HCT116 (cell line): ENCODE results near the gene DAO. TPM values are rescaled to one million over a fixed set of nuclear protein-coding genes. Genes with fewer than 3 reads are reported as not detected.

Experiments
- ATAC-seq: fragments of 200-7000 bp; cut with Tn5 transposase; 2 replicates; pipeline ENCODE4 v1.9.1; 2020; ENCODE audit warnings: mild to moderate bottlenecking, moderate library complexity
- BruUV-seq: library from RNA; stranded (reverse); fragments of 400-500 nt; replicated peaks from 2 replicates; lab custom pipeline; 2021; lab: Mats Ljungman, UMichigan
- CTCF ChIA-PET: fragments of 300-600 bp; sonication (Branson Sonifier 250); formaldehyde crosslinking; loops from one replicate; lab custom pipeline; 2021; ENCODE audit warnings: antibody characterized with exemption; lab: Charles Lee
- POLR2A ChIA-PET: fragments of 300-600, 350-600 bp; sonication (Branson Sonifier 250); formaldehyde crosslinking; loops from one replicate; lab custom pipeline; 2021; ENCODE audit warnings: antibody characterized with exemption; lab: Charles Lee
- RAD21 ChIA-PET, 2 experiments: fragments of 300-600 bp; sonication (Branson Sonifier 250); formaldehyde crosslinking; loops; one replicate each; lab custom pipeline; 2023; ENCODE audit warnings: low total read pairs in 2 of 2; ENCODE audit not compliant: uncharacterized antibody in 2 of 2, unreplicated experiment in 2 of 2, low non-redundant PET in 1 of 2; lab: Charles Lee
- DNase-seq: peaks from one replicate; pipeline ENCODE4 v3.0.0-alpha.2; 2010; ENCODE audit warnings: low read depth, low spot score
- H2AFZ ChIP-seq: fragments of 200-600 bp; shearing (Covaris generic), sonication (generic); 2 replicates; pipeline ENCODE4 v1.6.1; 2017; ENCODE audit warnings: low read depth, mixed run types, mixed read lengths, antibody characterized with exemption, low read length; ENCODE audit not compliant: poor library complexity, severe bottlenecking
- H3K27ac ChIP-seq: 2 replicates; pipeline ENCODE4 v1.5.1; 2012; ENCODE audit warnings: low read depth, low read length
- H3K27me3 ChIP-seq: fragments of 200-600 bp; sonication (generic); 2 replicates; pipeline ENCODE4 v1.6.1; 2016; ENCODE audit warnings: mixed run types, low read length, mixed read lengths; ENCODE audit not compliant: insufficient read depth
- H3K36me3 ChIP-seq, 2 experiments: fragments of 200-500 bp in 1 of 2; fragments of 200-600 bp in 1 of 2; sonication (Bioruptor generic) in 1 of 2; sonication (generic) in 1 of 2; 2 replicates each; pipeline versions ENCODE4 v1.5.1 to v1.6.1; 2014 to 2016; ENCODE audit warnings: low read length in 2 of 2, inconsistent platforms in 1 of 2, mixed read lengths in 1 of 2, mixed run types in 1 of 2; ENCODE audit not compliant: insufficient read depth in 2 of 2, control insufficient read depth in 1 of 2
- H3K4me1 ChIP-seq, 2 experiments: fragments of 200-600 bp in 1 of 2; sonication (generic) in 1 of 2; 2 replicates each; pipeline versions ENCODE4 v1.5.1 to v1.6.1; 2012 to 2017; ENCODE audit warnings: low read length in 2 of 2, inconsistent platforms in 1 of 2, mild to moderate bottlenecking in 1 of 2, mixed read lengths in 1 of 2, mixed run types in 1 of 2, moderate library complexity in 1 of 2; ENCODE audit not compliant: insufficient read depth in 2 of 2, control insufficient read depth in 1 of 2
- H3K4me2 ChIP-seq: fragments of 200-600 bp; sonication (generic); 2 replicates; pipeline ENCODE4 v1.6.1; 2017; ENCODE audit warnings: mixed run types, low read length, mixed read lengths
- H3K4me3 ChIP-seq, 2 experiments: fragments of 200-600 bp in 1 of 2; sonication (generic) in 1 of 2; replicated peaks in 1 of 2; 2 replicates each; pipeline ENCODE4 v1.5.1; 2011 to 2016; ENCODE audit warnings: low read length in 2 of 2, control low read depth in 1 of 2, low read depth in 1 of 2, mild to moderate bottlenecking in 1 of 2, mixed read lengths in 1 of 2, mixed run types in 1 of 2
- H3K79me2 ChIP-seq: fragments of 200-600 bp; sonication (generic); 2 replicates; pipeline ENCODE4 v1.6.1; 2017; ENCODE audit warnings: mild to moderate bottlenecking, mixed run types, low read length, moderate library complexity, mixed read lengths; ENCODE audit not compliant: insufficient read depth
- H3K9ac ChIP-seq: fragments of 200-600 bp; sonication (generic); 2 replicates; pipeline ENCODE4 v1.6.1; 2016; ENCODE audit warnings: low read length, mixed read lengths
- H3K9me2 ChIP-seq: fragments of 200-600 bp; sonication (generic), shearing (Covaris generic); 2 replicates; pipeline ENCODE4 v1.6.1; 2017; ENCODE audit warnings: mixed run types, mild to moderate bottlenecking, moderate library complexity; ENCODE audit not compliant: insufficient read depth
- H3K9me3 ChIP-seq, 2 experiments: fragments of 200-500 bp in 1 of 2; fragments of 200-600 bp in 1 of 2; sonication (Bioruptor generic) in 1 of 2; sonication (generic) in 1 of 2; 2 replicates each; pipeline ENCODE4 v1.6.1; 2014 to 2017; ENCODE audit warnings: low read length in 2 of 2, mixed read lengths in 2 of 2, inconsistent platforms in 1 of 2, low read depth in 1 of 2, mild to moderate bottlenecking in 1 of 2, mixed run types in 1 of 2, moderate library complexity in 1 of 2; ENCODE audit not compliant: control insufficient read depth in 1 of 2, insufficient read depth in 1 of 2
- H4K20me1 ChIP-seq: fragments of 200-600 bp; sonication (generic), shearing (Covaris generic); 2 replicates; pipeline ENCODE4 v1.6.1; 2017; ENCODE audit warnings: mixed run types, mild to moderate bottlenecking, moderate library complexity; ENCODE audit not compliant: insufficient read depth
- CBX3 ChIP-seq: IDR thresholded peaks from 2 replicates; pipeline ENCODE4 v1.6.1; 2012; ENCODE audit warnings: low read depth
- CEBPB ChIP-seq: IDR thresholded peaks from 2 replicates; pipeline ENCODE4 v1.6.1; 2012; ENCODE audit warnings: low read depth
- EGR1 ChIP-seq: IDR thresholded peaks from 2 replicates; pipeline ENCODE4 v1.6.1; 2012; ENCODE audit warnings: low read depth
- EZH2phosphoT487 ChIP-seq: fragments of 200-600 bp; IDR thresholded peaks from 2 replicates; pipeline ENCODE4 v1.6.1; 2018; ENCODE audit warnings: antibody characterized with exemption, borderline replicate concordance
- FOSL1 ChIP-seq: IDR thresholded peaks from 2 replicates; pipeline ENCODE4 v1.6.1; 2012; ENCODE audit warnings: low read depth
- JUND ChIP-seq: IDR thresholded peaks from 2 replicates; pipeline ENCODE4 v1.6.1; 2012
- POLR2A ChIP-seq: IDR thresholded peaks from 2 replicates; pipeline ENCODE4 v1.7.0; 2011; ENCODE audit warnings: borderline replicate concordance; ENCODE audit not compliant: insufficient read depth, insufficient read length; ENCODE audit errors: extremely low read depth
- POLR2AphosphoS5 ChIP-seq: IDR thresholded peaks from 2 replicates; pipeline ENCODE4 v1.6.1; 2011; ENCODE audit warnings: mild to moderate bottlenecking, low read depth, low read length, moderate library complexity
- RAD21 ChIP-seq: IDR thresholded peaks from 2 replicates; pipeline ENCODE4 v1.6.1; 2012; ENCODE audit warnings: low read depth, mild to moderate bottlenecking
- SIN3A ChIP-seq: IDR thresholded peaks from 2 replicates; pipeline ENCODE4 v1.6.1; 2012; ENCODE audit warnings: low read depth
- TCF7L2 ChIP-seq: IDR thresholded peaks from 2 replicates; pipeline ENCODE4 v1.7.0; 2011; ENCODE audit warnings: borderline replicate concordance, inconsistent platforms; ENCODE audit not compliant: insufficient read depth, insufficient read length; ENCODE audit errors: extremely low read depth
- YY1 ChIP-seq: IDR thresholded peaks from 2 replicates; pipeline ENCODE4 v1.6.1; 2011; ENCODE audit warnings: low read length, low read depth, moderate library complexity, mild to moderate bottlenecking; ENCODE audit not compliant: insufficient replicate concordance; ENCODE audit errors: extremely low read depth
- intact Hi-C: fragments of 100-400 bp; cut with micrococcal nuclease; formaldehyde crosslinking; loops from 2 replicates; pipeline ENCODE4 v1.10.0; 2022
- total RNA-seq: library from RNA; stranded (reverse); gene quantifications from one replicate; pipeline ENCODE4 v1.2.1, GENCODE V29; 2021; ENCODE audit not compliant: unreplicated experiment
- TF ChIP-seq, protein P1 (sequence below): IDR thresholded peaks from 2 replicates; pipeline ENCODE4 v1.6.1; 2011; ENCODE audit warnings: mild to moderate bottlenecking, low read length, moderate library complexity; ENCODE audit not compliant: insufficient replicate concordance; ENCODE audit errors: extremely low read depth
- TF ChIP-seq, protein P2 (sequence below), 3 experiments: fragments of 200-600 bp in 1 of 3; sonication (generic) in 1 of 3; IDR thresholded peaks in 2 of 3; conservative IDR thresholded peaks in 1 of 3; 2 replicates each; pipeline ENCODE4 v1.5.1; 2012 to 2017; ENCODE audit warnings: low read depth in 2 of 3, low read length in 2 of 3, antibody characterized with exemption in 1 of 3, borderline replicate concordance in 1 of 3, control low read depth in 1 of 3, mild to moderate bottlenecking in 1 of 3, mixed read lengths in 1 of 3, mixed run types in 1 of 3, moderate library complexity in 1 of 3; ENCODE audit not compliant: insufficient read depth in 1 of 3
- TF ChIP-seq, protein P3 (sequence below): IDR thresholded peaks from 2 replicates; pipeline ENCODE4 v1.6.1; 2012
- TF ChIP-seq, protein P4 (sequence below): IDR thresholded peaks from 2 replicates; pipeline ENCODE4 v1.6.1; 2012; ENCODE audit warnings: low read depth

The DAO gene
- total RNA-seq, 1 experiment from 2014 or later = not detected

DNA sequence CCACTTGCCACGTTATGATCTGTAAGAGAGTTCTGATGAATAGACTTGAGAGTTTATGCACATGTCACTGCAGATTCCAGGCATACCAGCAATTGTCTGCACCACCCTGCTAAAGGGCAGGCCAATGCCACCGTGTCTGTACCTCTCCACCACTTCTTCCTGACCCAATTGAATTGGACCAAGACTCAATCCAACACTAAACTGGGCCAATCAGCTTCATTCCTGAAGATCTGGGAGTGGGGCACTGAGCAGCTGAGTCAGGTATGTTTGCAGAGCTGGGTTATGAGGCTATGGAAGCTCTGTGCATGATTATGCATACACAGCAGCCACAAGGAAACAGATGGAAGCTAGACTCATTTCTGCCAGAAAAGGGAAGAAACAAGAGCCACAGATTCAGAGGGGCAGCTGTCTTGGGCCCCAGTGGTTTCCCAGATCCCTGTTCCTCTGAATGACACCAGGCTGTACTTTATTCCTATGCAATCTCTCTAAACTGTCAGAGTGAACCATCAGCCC lies 28.0 kb downstream of the DAO start:
- H3K9me2 ChIP-seq = no peaks in the 10 kb centered on the region
- no peak overlapping the region for H3K4me2 ChIP-seq
- ATAC-seq = peak; percentile 38; the same call in 1 of the 2 replicates
- peaks cover 15% of the 10 kb centered on the region in 2 experiments; a peak in 2 of 4 replicates for H3K4me1 ChIP-seq
- no peak overlapping the region for H2AFZ ChIP-seq
- H3K27ac ChIP-seq = no peak overlapping the region
- H3K79me2 ChIP-seq = no peaks in the 10 kb centered on the region
- TF ChIP-seq CBX3 = no peak
- no peak for TF ChIP-seq TCF7L2
- no peak for TF ChIP-seq CEBPB
- TF ChIP-seq, protein P1, sequence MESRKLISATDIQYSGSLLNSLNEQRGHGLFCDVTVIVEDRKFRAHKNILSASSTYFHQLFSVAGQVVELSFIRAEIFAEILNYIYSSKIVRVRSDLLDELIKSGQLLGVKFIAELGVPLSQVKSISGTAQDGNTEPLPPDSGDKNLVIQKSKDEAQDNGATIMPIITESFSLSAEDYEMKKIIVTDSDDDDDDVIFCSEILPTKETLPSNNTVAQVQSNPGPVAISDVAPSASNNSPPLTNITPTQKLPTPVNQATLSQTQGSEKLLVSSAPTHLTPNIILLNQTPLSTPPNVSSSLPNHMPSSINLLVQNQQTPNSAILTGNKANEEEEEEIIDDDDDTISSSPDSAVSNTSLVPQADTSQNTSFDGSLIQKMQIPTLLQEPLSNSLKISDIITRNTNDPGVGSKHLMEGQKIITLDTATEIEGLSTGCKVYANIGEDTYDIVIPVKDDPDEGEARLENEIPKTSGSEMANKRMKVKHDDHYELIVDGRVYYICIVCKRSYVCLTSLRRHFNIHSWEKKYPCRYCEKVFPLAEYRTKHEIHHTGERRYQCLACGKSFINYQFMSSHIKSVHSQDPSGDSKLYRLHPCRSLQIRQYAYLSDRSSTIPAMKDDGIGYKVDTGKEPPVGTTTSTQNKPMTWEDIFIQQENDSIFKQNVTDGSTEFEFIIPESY = no peak
- TF ChIP-seq POLR2A = no peak
- no peak for TF ChIP-seq POLR2AphosphoS5
- no peak for TF ChIP-seq SIN3A
- no peak for TF ChIP-seq RAD21
- TF ChIP-seq, protein P2, sequence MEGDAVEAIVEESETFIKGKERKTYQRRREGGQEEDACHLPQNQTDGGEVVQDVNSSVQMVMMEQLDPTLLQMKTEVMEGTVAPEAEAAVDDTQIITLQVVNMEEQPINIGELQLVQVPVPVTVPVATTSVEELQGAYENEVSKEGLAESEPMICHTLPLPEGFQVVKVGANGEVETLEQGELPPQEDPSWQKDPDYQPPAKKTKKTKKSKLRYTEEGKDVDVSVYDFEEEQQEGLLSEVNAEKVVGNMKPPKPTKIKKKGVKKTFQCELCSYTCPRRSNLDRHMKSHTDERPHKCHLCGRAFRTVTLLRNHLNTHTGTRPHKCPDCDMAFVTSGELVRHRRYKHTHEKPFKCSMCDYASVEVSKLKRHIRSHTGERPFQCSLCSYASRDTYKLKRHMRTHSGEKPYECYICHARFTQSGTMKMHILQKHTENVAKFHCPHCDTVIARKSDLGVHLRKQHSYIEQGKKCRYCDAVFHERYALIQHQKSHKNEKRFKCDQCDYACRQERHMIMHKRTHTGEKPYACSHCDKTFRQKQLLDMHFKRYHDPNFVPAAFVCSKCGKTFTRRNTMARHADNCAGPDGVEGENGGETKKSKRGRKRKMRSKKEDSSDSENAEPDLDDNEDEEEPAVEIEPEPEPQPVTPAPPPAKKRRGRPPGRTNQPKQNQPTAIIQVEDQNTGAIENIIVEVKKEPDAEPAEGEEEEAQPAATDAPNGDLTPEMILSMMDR (IDR thresholded peaks at IDR 0.05 in 2 of 3, conservative IDR thresholded peaks at IDR 0.05 in 1 of 3; ENCODE audit: borderline replicate concordance in 1 of 3, insufficient read depth in 1 of 3, low read depth in 2 of 3, low read length in 2 of 3) = no peak
- TF ChIP-seq EGR1 = no peak
- TF ChIP-seq, protein P3, sequence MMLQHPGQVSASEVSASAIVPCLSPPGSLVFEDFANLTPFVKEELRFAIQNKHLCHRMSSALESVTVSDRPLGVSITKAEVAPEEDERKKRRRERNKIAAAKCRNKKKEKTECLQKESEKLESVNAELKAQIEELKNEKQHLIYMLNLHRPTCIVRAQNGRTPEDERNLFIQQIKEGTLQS = no peak
- TF ChIP-seq FOSL1 = no peak
- no peak for TF ChIP-seq EZH2phosphoT487
- TF ChIP-seq, protein P4, sequence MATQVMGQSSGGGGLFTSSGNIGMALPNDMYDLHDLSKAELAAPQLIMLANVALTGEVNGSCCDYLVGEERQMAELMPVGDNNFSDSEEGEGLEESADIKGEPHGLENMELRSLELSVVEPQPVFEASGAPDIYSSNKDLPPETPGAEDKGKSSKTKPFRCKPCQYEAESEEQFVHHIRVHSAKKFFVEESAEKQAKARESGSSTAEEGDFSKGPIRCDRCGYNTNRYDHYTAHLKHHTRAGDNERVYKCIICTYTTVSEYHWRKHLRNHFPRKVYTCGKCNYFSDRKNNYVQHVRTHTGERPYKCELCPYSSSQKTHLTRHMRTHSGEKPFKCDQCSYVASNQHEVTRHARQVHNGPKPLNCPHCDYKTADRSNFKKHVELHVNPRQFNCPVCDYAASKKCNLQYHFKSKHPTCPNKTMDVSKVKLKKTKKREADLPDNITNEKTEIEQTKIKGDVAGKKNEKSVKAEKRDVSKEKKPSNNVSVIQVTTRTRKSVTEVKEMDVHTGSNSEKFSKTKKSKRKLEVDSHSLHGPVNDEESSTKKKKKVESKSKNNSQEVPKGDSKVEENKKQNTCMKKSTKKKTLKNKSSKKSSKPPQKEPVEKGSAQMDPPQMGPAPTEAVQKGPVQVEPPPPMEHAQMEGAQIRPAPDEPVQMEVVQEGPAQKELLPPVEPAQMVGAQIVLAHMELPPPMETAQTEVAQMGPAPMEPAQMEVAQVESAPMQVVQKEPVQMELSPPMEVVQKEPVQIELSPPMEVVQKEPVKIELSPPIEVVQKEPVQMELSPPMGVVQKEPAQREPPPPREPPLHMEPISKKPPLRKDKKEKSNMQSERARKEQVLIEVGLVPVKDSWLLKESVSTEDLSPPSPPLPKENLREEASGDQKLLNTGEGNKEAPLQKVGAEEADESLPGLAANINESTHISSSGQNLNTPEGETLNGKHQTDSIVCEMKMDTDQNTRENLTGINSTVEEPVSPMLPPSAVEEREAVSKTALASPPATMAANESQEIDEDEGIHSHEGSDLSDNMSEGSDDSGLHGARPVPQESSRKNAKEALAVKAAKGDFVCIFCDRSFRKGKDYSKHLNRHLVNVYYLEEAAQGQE = no peak
- TF ChIP-seq YY1 = no peak
- TF ChIP-seq JUND = no peak
- TF ChIP-seq, all 23 proteins: peak for 0
- intact Hi-C loops = no loop called here
- Histone ChIP-seq H3K9me3 (no peaks in the 10 kb centered on the region), H3K4me3 (no peak overlapping the region), H4K20me1 (no peaks in the 10 kb centered on the region), H3K9ac (no peak overlapping the region), H3K36me3 (no peaks in the 10 kb centered on the region), H3K27me3 (no peaks in the 10 kb centered on the region)
- POLR2A ChIA-PET = no interaction called here
- no peak for DNase-seq
- CTCF ChIA-PET = no interaction called here
- BruUV-seq = no TSS peak
- RAD21 ChIA-PET = no interaction called here
